HG03064 (cell line): Measurements from ENCODE around the gene UBASH3B.

Source experiments
- ATAC-seq: cut with Tn5 transposase; IDR thresholded peaks from one replicate; pipeline ENCODE4 v1.9.1; 2021; ENCODE audit warnings: low read depth; ENCODE audit not compliant: unreplicated experiment

The UBASH3B gene

GRCh38 chr11:122705396-122705795, 49.9 kb downstream of the UBASH3B start:
- no peak for ATAC-seq

GRCh38 chr11:122706291-122707088, 51.0 kb downstream of the UBASH3B start:
- no peak for ATAC-seq

- no peak for ATAC-seq
Measured at GRCh38 chr11:122707111-122707510, 51.6 kb downstream of the UBASH3B start.

GRCh38 chr11:122707901-122708300, 52.4 kb downstream of the UBASH3B start:
- ATAC-seq: no peak

GRCh38 chr11:122709039-122709760, 53.7 kb downstream of the UBASH3B start:
- no peak for ATAC-seq

- ATAC-seq: no peak
Measured at GRCh38 chr11:122711362-122711761, 55.8 kb downstream of the UBASH3B start.

GRCh38 chr11:122711831-122712381, 56.4 kb downstream of the UBASH3B start:
- no peak for ATAC-seq

- ATAC-seq: no peak
Measured at GRCh38 chr11:122714004-122714403, 58.5 kb downstream of the UBASH3B start.

GRCh38 chr11:122714484-122714883, 59.0 kb downstream of the UBASH3B start:
- ATAC-seq: no peak

GRCh38 chr11:122715548-122716440, 60.3 kb downstream of the UBASH3B start:
- ATAC-seq: no peak

- peak; percentile 87 for ATAC-seq
Measured at GRCh38 chr11:122717264-122717867, 61.8 kb downstream of the UBASH3B start.

- ATAC-seq: no peak
Measured at GRCh38 chr11:122720107-122720881, 64.8 kb downstream of the UBASH3B start.

- ATAC-seq: no peak
Measured at GRCh38 chr11:122721201-122721963, 65.9 kb downstream of the UBASH3B start.

- no peak for ATAC-seq
Measured at GRCh38 chr11:122721964-122722266, 66.4 kb downstream of the UBASH3B start.

- no peak for ATAC-seq
Measured at GRCh38 chr11:122723106-122723505, 67.6 kb downstream of the UBASH3B start.

- ATAC-seq: no peak
Measured at GRCh38 chr11:122723576-122723975, 68.1 kb downstream of the UBASH3B start.

- no peak for ATAC-seq
Measured at GRCh38 chr11:122724520-122724919, 69.0 kb downstream of the UBASH3B start.

- no peak for ATAC-seq
Measured at GRCh38 chr11:122726028-122726427, 70.5 kb downstream of the UBASH3B start.
